ENCODE data around the gene UBE2Q1.

The UBE2Q1 gene

GRCh38 chr1:154501423-154502065, 56.9 kb downstream of the UBE2Q1 start:
- no peak for DNase-seq

- no peak for DNase-seq
Observed at GRCh38 chr1:154500533-154500932, 57.9 kb downstream of the UBE2Q1 start.

GRCh38 chr1:154499446-154499845, 59.0 kb downstream of the UBE2Q1 start:
- no peak for DNase-seq
